GM21423 (cell line): ENCODE measurements around the gene ARNT2.

Experiments
- ATAC-seq: cut with Tn5 transposase; IDR thresholded peaks from one replicate; pipeline ENCODE4 v1.9.1; 2021; ENCODE audit warnings: mild to moderate bottlenecking, moderate library complexity; ENCODE audit not compliant: unreplicated experiment

Gene ARNT2

GRCh38 chr15:80464951-80465625 lies 60.9 kb downstream of the ARNT2 start:
- ATAC-seq, result no peak

GRCh38 chr15:80465626-80466005 lies 61.4 kb downstream of the ARNT2 start:
- ATAC-seq, result no peak

- no peak for ATAC-seq
These were observed 62.4 kb downstream of the ARNT2 start for GRCh38 chr15:80466543-80466942.

- ATAC-seq, result no peak
These were observed 63.1 kb downstream of the ARNT2 start for GRCh38 chr15:80467311-80467714.

GRCh38 chr15:80468796-80469195 lies 64.6 kb downstream of the ARNT2 start:
- ATAC-seq, result no peak

GRCh38 chr15:80471881-80472280 lies 67.7 kb downstream of the ARNT2 start:
- ATAC-seq, result no peak

GRCh38 chr15:80473286-80474223 lies 69.4 kb downstream of the ARNT2 start:
- no peak for ATAC-seq

GRCh38 chr15:80474224-80475215 lies 70.3 kb downstream of the ARNT2 start:
- no peak for ATAC-seq

- ATAC-seq, result no peak
These were observed 71.4 kb downstream of the ARNT2 start for GRCh38 chr15:80475572-80475971.

- ATAC-seq, result no peak
These were observed 71.9 kb downstream of the ARNT2 start for GRCh38 chr15:80476036-80476435.

GRCh38 chr15:80478075-80478474 lies 73.9 kb downstream of the ARNT2 start:
- ATAC-seq, result no peak

- no peak for ATAC-seq
These were observed 75.0 kb downstream of the ARNT2 start for GRCh38 chr15:80479191-80479590.

- ATAC-seq, result no peak
These were observed 76.1 kb downstream of the ARNT2 start for GRCh38 chr15:80480171-80480811.

GRCh38 chr15:80480909-80481308 lies 76.7 kb downstream of the ARNT2 start:
- no peak for ATAC-seq

GRCh38 chr15:80482696-80483095 lies 78.5 kb downstream of the ARNT2 start:
- no peak for ATAC-seq

- ATAC-seq, result no peak
These were observed 79.6 kb downstream of the ARNT2 start for GRCh38 chr15:80483725-80484161.

- no peak for ATAC-seq
These were observed 80.2 kb downstream of the ARNT2 start for GRCh38 chr15:80484333-80484864.

GRCh38 chr15:80485370-80486164 lies 81.4 kb downstream of the ARNT2 start:
- ATAC-seq, result no peak

- no peak for ATAC-seq
These were observed 83.7 kb downstream of the ARNT2 start for GRCh38 chr15:80487839-80488390.
